ENCODE results near the gene SPHK1.

DNA sequence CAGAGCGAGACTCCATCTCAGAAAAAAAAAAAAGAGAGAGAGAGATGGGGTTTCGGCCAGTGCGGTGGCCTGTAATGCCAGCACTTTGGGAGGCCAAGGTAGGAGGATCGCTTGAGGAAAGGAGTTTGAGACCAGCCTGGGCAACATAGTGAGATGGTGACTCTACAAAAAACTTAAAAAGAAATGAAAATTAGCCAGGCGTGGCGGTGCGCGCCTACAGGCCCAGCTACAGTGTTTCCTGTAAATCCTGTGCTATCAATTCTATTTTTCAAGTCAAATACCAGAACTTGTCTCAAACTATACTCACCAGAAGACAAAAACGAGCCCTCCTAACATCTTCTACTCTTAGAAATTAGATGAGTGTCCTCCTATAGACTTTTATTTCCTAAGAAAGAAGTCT, 49.3 kb downstream of the SPHK1 start:
- TF ChIP-seq, protein P1, sequence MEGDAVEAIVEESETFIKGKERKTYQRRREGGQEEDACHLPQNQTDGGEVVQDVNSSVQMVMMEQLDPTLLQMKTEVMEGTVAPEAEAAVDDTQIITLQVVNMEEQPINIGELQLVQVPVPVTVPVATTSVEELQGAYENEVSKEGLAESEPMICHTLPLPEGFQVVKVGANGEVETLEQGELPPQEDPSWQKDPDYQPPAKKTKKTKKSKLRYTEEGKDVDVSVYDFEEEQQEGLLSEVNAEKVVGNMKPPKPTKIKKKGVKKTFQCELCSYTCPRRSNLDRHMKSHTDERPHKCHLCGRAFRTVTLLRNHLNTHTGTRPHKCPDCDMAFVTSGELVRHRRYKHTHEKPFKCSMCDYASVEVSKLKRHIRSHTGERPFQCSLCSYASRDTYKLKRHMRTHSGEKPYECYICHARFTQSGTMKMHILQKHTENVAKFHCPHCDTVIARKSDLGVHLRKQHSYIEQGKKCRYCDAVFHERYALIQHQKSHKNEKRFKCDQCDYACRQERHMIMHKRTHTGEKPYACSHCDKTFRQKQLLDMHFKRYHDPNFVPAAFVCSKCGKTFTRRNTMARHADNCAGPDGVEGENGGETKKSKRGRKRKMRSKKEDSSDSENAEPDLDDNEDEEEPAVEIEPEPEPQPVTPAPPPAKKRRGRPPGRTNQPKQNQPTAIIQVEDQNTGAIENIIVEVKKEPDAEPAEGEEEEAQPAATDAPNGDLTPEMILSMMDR (IDR thresholded peaks at IDR 0.05; ENCODE audit: extremely low read depth in 1 of 2, insufficient read depth in 1 of 2, low read depth in 1 of 2, low read length in 2 of 2): no peak
- TF ChIP-seq POLR2A (IDR thresholded peaks at IDR 0.05; ENCODE audit: low read depth, low read length) (no peak), POLR2AphosphoS5 (IDR thresholded peaks at IDR 0.05; ENCODE audit: insufficient read depth, low read depth, low read length) (no peak), EZH2 (IDR thresholded peaks at IDR 0.05; ENCODE audit: borderline replicate concordance, low read depth, low read length, severe bottlenecking) (no peak), JUN (IDR thresholded peaks at IDR 0.05; ENCODE audit: borderline replicate concordance, insufficient read depth, insufficient read length, low read depth) (no peak)

Measured in endothelial cell of umbilical vein (primary cell).